ENCODE measurements around the gene DNASE1L2.
"Not testable (repeated sequence)": the region's sequence is repeated elsewhere in the genome, so short reads cannot be mapped to it uniquely, and the experiment has no call there.

Gene DNASE1L2

DNA sequence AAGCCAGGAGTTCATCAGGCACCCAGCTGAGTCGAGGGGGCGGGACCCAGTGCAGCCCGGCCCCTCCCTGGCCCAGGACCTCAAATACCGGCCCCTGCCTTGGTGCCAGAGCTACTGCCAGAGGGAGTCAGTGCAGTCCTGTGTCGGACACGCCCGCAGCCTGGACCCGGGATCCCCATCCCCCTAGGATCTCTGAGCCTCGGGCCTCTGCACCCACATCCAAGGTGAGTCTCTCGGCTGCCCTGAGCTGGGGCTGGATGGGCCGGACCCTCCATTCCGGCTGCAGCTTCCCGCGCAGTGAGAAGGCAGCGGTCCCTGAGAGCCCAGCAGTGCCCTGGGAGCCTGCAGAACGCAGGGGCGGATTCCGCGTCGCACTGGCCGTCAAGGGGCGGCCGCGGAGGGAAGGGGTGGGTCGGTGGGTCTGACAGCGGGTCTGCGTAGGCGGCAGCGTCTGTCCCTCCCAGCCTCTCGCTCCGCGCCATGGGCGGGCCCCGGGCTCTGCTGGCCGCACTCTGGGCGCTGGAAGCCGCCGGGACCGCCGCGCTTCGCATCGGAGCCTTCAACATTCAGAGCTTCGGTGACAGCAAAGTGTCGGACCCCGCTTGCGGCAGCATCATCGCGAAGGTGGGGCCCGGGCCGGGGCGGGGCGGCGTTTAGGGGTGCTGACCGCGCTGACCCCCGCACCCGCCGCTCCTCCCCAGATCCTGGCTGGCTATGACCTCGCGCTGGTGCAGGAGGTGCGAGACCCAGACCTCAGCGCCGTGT is at the start of gene DNASE1L2:
DNASE1L2 (plus strand) TSS at position 108 of the 765 bp plus-strand sequence; CDS start at position 481, 373 bp downstream.
- no peak for DNase-seq

- no peak for DNase-seq
Observed at GRCh38 chr16:2186505-2186904, 49.7 kb upstream of the DNASE1L2 start.

- DNase-seq: no peak
Observed at GRCh38 chr16:2187212-2187611, 49.0 kb upstream of the DNASE1L2 start.

DNA sequence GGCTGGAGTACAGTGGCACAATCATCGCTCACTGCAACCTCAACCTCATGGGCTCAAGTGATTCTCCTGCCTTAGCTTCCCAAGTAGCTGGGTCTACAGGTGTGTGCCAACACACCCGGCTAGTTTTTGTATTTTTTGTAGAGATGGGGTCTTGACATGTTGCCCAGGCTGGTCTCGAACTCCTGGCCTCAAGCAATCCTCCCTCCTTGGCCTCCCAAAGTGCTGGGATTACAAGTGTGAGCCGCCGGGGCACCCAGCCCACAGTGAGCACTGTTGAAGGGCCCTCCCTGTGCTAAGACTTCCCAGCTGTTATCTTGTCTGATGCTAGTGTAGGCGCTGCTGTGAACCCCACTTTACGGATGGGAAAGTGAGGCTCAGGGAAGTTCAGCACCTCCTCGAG is 47.8 kb upstream of the DNASE1L2 start:
- DNase-seq: no peak

GRCh38 chr16:2189252-2189893 is 46.9 kb upstream of the DNASE1L2 start:
- no peak for DNase-seq

DNA sequence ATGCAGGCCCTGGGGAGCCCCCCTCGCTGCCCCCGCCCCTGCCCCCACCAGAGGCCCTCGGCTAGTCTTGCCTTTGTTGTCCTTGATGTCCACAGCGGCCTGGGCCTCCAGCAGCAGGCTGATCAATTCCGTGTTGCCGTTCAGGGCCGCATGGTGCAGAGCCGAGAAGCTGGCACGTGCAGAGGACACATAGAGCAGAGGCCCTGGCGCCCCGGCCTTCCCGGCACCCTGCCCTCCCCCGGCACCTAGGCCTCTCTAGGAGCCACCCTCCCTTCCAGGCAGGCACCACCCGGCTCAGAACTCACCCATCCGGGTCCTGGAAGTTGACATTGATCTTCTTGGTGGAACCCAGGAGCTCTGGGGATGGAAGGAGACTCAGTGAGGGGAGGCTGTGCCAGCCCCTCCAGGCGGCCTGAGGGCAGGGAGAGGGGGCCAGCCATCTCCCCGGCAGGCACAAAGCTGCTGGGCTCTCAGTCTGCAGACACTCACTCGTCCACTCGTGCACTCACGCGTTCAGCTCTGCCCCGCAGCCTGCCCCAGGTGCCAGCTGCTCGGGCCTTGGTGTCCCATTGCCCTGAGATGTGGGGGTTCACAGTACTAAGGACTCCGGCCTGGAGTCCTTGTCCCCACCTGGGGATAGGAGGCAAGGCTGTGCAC is 46.1 kb upstream of the DNASE1L2 start:
- DNase-seq: no peak

- no peak for DNase-seq
Observed at GRCh38 chr16:2190659-2191445, 45.4 kb upstream of the DNASE1L2 start.

DNA sequence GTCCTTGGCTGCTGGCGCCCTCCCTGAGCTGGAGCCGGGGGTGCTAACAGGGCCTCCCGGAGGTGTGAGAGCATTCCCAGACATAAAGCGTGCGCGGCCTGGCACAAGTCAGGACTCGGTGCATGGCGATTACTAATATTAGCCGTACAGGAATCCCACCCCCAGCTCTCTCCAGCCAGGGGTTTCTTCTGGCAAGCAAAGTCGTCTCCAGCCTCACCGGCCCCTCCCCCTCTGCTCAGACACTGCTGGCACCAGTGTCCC is 44.9 kb upstream of the DNASE1L2 start:
- DNase-seq: no peak

- no peak for DNase-seq
Observed at GRCh38 chr16:2194166-2194834, 41.9 kb upstream of the DNASE1L2 start.

DNA sequence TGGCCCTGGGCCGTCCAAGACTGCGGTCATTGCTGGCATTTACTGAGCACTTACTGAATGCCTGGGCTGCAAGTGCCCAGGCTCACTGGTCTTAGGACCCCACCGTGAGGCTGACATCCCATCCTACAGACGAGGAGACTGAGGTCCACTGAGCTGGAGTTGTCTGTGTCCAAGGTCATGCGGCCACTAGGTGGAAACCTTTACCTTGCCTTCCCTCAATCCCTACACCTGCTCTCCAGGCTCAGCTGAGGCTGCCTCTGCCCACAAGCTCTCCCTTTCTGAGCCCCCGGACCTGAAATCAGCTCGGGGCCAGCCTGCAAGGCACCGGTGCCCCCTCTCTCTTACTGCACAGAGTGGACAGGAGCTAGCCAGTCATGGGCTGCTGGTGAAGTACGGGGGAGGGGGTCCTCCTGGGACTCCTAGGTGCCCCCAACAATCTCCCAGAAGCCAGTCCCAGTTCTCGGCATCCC is 41.4 kb upstream of the DNASE1L2 start:
- DNase-seq: peak; percentile 52 to 61

- DNase-seq: no peak
Observed at GRCh38 chr16:2195322-2196161, 40.7 kb upstream of the DNASE1L2 start.

DNA sequence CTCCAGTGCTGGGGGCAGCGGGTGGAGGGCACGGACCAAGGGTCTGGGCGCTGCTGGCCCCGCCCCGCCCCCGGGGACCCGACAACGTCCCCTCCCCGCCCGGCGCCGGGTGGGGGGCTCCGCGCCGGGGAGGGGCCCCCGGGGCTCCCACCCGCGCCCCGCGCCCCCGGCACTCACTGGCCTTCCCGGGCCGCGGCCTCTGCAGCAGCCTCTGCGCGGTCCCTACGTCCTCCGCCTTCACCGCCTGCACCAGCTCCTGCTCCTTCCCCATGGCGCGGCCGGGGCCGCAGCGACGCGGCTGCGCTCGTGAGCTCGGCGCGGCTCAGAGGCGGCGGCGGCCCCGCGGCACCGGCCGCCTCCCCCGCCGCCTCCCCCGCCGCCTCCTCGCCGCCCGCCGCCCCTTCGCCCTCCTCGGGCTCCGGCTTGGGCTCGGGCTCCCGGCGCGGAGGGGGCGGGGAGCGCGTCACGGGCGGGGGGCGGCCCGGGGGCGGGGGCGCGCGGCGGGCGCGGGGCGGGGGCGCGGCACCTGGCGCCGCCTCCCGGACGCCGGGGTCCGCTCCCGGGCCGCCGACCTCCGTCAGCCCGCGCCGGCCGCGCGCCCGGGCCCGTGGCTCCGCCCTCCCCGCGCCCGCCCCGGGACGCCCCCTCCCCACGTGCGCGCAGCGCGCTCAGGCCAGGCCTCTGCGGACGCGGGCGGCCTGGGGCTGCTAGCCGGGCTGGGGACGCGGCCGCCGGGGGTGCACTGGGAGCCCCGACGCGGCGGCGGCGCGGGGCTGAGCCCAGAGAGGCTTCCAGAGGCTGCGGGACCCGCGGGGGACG is 39.9 kb upstream of the DNASE1L2 start, which contains the start of gene CASKIN1:
CASKIN1 (minus strand) TSS at position 444 of the 819 bp plus-strand sequence; CDS start at position 271, 173 bp downstream.
- DNase-seq: no peak

DNA sequence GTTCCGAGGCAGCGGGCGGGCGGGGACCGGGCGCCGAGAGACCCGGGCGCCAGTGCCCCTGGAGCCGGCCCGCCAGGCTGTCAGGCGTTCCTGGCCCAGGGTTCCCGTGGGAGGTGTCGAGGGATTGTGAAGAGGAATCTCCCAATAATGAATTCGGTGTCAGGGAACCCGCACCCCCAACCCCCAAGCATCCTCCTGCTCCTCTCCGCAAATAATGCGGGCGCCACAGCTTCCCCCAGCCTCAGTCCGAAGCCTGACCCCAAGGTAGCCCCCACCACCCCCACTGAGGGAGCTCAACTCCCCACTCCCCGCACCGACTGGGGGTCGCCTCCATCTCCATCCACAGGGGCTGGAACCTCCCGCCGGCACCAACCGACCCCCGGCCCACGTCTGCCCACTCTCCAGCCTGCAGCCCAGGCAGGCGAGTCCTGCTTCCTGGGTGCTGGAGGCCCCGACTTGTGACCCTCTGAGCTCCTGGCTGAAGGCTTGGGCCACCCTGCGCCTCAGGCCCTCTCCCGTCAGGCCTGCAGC is 39.2 kb upstream of the DNASE1L2 start:
- DNase-seq: no peak

DNA sequence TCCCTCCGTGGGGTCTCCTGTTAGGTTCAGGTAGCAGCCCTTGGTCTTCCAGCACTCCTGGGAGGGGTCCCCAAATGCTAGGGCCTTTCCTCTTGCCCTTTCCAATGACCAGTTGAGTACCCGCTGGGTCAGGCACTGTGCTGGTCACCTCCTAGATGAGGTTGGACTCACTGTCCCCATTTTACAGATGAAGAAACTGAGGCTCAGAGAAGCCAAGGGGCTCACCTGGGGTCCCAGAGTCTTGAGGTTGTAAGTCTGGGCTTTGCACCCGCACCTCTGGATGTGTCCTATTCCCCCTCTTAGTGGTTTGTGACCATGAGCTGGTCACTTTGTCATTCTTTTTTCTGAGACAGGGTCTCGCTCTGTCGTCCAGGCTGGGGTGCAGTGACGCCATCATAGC is 38.5 kb upstream of the DNASE1L2 start:
- DNase-seq: no peak

GRCh38 chr16:2198283-2198682 is 38.0 kb upstream of the DNASE1L2 start:
- no peak for DNase-seq

DNA sequence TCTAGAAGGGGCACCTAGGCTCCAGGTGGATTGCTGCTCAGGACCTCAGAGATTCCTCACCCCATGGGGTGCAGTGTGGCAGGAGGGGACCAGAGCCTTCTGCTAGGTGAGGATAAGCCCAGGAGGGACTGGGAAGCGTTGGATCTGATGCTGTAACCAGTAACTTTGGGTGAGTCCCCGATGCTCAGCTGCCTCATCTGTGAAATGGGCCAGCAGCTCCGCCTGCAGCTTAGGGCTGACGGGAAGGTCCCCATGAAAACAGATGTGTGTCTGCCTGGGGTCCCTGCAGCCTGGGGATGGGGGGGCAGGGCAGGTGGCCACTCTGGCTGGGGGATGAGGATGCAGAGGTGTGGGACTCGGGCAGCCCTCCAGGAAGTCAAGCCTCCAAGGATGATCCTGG is 37.1 kb upstream of the DNASE1L2 start:
- DNase-seq: no peak

DNA sequence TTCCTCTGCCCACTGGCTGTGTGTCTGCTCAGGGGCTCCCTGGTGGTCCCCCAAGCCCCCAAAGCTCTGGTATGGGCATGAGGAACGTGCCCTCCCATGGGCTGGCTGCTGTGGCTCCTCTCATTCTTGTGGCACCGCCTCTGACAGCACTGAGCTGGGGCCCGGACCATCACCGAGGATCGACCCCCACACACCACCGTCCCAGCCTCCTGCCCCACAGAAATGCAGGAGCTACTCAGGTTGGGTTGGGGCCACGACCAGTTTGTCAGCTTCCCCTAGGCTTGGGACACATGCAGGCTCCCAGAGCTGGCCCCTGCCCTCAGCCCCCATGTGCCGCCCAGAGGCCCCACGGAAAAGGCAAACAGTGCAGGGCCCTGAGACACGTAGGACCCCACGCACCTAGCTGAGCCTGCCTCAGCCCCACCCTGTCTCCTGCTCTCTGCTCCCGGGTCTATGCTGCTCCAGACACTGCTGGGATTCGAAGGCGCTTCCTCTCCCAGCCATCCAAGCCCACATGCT is 36.6 kb upstream of the DNASE1L2 start:
- DNase-seq: no peak

DNA sequence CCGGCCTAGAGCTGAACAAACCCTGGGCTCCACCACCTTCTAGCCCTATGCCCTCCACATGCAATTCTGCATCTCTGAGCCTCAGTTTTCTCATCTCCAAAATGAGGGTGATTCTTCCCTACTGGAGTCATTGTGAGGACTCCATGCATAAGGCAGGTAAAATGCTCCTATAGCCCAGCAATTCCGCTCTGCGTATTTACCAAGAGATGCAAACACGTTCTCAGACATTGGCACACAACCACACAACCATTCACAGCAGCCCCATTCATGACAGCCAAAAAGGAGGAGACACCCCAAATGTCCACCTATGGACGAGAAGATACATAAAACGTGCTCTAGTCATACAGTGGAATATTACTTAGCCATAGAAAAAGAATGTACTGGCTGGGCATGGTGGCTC is 35.9 kb upstream of the DNASE1L2 start:
- no peak for DNase-seq

GRCh38 chr16:2203119-2203688 is 33.0 kb upstream of the DNASE1L2 start:
- DNase-seq: not testable (repeated sequence)
